Naive thymus-derived CD4-positive, alpha-beta T cell (primary cell): ENCODE measurements around the gene SP140L. TPM values are rescaled to one million over a fixed set of nuclear protein-coding genes. Genes with fewer than 3 reads are reported as not detected.

ENCODE experiments used
- ATAC-seq: fragments of 150-1000 bp; cut with Tn5 transposase; 2 replicates; pipeline ENCODE4 v1.10.0; 2021; ENCODE audit warnings: mild to moderate bottlenecking, moderate library complexity
- CTCF ChIA-PET: fragments of 350-600 bp; sonication (Branson Sonifier 250); formaldehyde crosslinking; loops from one replicate; lab custom pipeline; 2021; ENCODE audit warnings: antibody characterized with exemption; lab: Charles Lee
- POLR2A ChIA-PET: fragments of 350-600 bp; sonication (Branson Sonifier 250); formaldehyde crosslinking; loops from one replicate; lab custom pipeline; 2021; ENCODE audit warnings: antibody characterized with exemption, inconsistent platforms; lab: Charles Lee
- DNase-seq, 9 donors: peaks; one replicate each; pipeline versions ENCODE4 v3.0.0 to v3.0.0-alpha.2; 2020 to 2022; ENCODE audit warnings: mixed read lengths in 1 of 9
- H3K27ac ChIP-seq: one replicate; pipeline ENCODE4 v1.7.0; 2013; ENCODE audit warnings: mild to moderate bottlenecking, low read depth, low read length, moderate library complexity
- H3K27me3 ChIP-seq, 2 donors: one replicate each; pipeline ENCODE4 v1.7.0; 2013; ENCODE audit warnings: low read length in 2 of 2, mild to moderate bottlenecking in 2 of 2, moderate library complexity in 2 of 2; ENCODE audit not compliant: control insufficient read depth in 2 of 2, insufficient read depth in 2 of 2
- H3K36me3 ChIP-seq, 3 experiments: 1 replicate in 2 of 3; 2 replicates in 1 of 3; pipeline ENCODE4 v1.7.0; 2013; ENCODE audit warnings: low read length in 3 of 3, mild to moderate bottlenecking in 3 of 3, moderate library complexity in 1 of 3; ENCODE audit not compliant: insufficient read depth in 3 of 3, control insufficient read depth in 2 of 3
- H3K4me1 ChIP-seq, 2 donors: one replicate each; pipeline ENCODE4 v1.7.0; 2013; ENCODE audit warnings: low read length in 2 of 2, mild to moderate bottlenecking in 2 of 2, moderate library complexity in 1 of 2; ENCODE audit not compliant: control insufficient read depth in 2 of 2, insufficient read depth in 2 of 2
- H3K4me3 ChIP-seq: 2 replicates; pipeline ENCODE4 v1.7.0; 2013; ENCODE audit warnings: mild to moderate bottlenecking, low read length
- H3K9me3 ChIP-seq, 3 experiments: 1 replicate in 2 of 3; 2 replicates in 1 of 3; pipeline ENCODE4 v1.7.0; 2013; ENCODE audit warnings: low read length in 3 of 3; ENCODE audit not compliant: control insufficient read depth in 2 of 3
- H3K27ac Mint-ChIP-seq, 9 donors: one replicate each; pipeline ENCODE4 v1.8.0; 2020 to 2022; ENCODE audit warnings: mixed read lengths in 9 of 9, mild to moderate bottlenecking in 8 of 9, moderate library complexity in 5 of 9, inconsistent platforms in 2 of 9
- H3K27me3 Mint-ChIP-seq, 5 donors: one replicate each; pipeline ENCODE4 v1.8.0; 2021 to 2022; ENCODE audit warnings: mixed read lengths in 5 of 5, mild to moderate bottlenecking in 1 of 5
- H3K36me3 Mint-ChIP-seq, 5 donors: one replicate each; pipeline ENCODE4 v1.8.0; 2020 to 2022; ENCODE audit warnings: mixed read lengths in 5 of 5, mild to moderate bottlenecking in 3 of 5, inconsistent platforms in 1 of 5
- H3K4me1 Mint-ChIP-seq, 7 donors: one replicate each; pipeline ENCODE4 v1.8.0; 2020 to 2022; ENCODE audit warnings: mixed read lengths in 7 of 7, mild to moderate bottlenecking in 3 of 7, inconsistent platforms in 1 of 7
- H3K4me3 Mint-ChIP-seq, 10 donors: one replicate each; pipeline ENCODE4 v1.8.0; 2020 to 2022; ENCODE audit warnings: mild to moderate bottlenecking in 10 of 10, mixed read lengths in 10 of 10, moderate library complexity in 6 of 10, inconsistent platforms in 2 of 10
- H3K9me3 Mint-ChIP-seq, 11 donors: one replicate each; pipeline ENCODE4 v1.8.0; 2020 to 2022; ENCODE audit warnings: mixed read lengths in 11 of 11, mild to moderate bottlenecking in 4 of 11, inconsistent platforms in 1 of 11, moderate library complexity in 1 of 11
- intact Hi-C, 2 donors: fragments of 100-400 bp; cut with micrococcal nuclease; formaldehyde crosslinking; loops; one replicate each; pipeline ENCODE4 v1.15.1; 2023
- polyA plus RNA-seq, 2 donors: library from polyadenylated mRNA; unstranded; fragments of 300-500 nt; fragmentation: Illumina TruSeq; gene quantifications; one replicate each; pipeline ENCODE4 v1.2.3, GENCODE V29; 2021
- total RNA-seq, 6 experiments: library from RNA in 5 of 6; stranded (reverse) in 5 of 6; gene quantifications; 1 replicate in 5 of 6; 2 replicates in 1 of 6; pipeline ENCODE4 v1.2.3 and lab custom pipeline; 2021 to 2026

The SP140L gene
- total and polyA plus RNA-seq, 7 experiments from 2014 or later, result 34.1 to 121 (median 85.7) TPM

DNA sequence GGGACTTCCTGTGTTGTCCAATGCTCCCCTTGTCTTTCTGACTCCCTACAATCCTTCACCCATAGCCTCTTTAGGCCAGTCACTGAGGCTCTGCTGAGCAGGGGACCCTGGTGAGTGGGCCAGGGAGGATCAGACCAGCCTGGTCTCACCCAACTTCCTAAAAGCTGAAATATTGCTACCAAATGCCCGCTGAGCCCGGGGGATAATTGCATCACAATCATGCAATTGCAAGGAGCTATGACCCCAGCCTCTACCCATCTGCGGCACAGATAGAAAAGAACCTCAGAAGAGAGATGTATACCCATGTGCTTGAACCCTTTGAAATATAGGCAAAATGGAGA lies 85.3 kb downstream of the SP140L start:
- H3K4me3 Mint-ChIP-seq, result peak overlapping the region; percentile 94 to 100 (median 100)
- Histone ChIP-seq H3K4me1 (peaks cover 26 to 29% of the 10 kb centered on the region in 2 donors), H3K27me3 (no peaks in the 10 kb centered on the region), H3K36me3 (no peaks in the 10 kb centered on the region), H3K27ac (peak overlapping the region; percentile 85), H3K4me3 (peak overlapping the region; percentile 96), H3K9me3 (no peaks in the 10 kb centered on the region)
- peaks cover 30 to 90% (median 82%) of the 10 kb centered on the region in 7 donors for H3K4me1 Mint-ChIP-seq
- H3K27ac Mint-ChIP-seq, result peak overlapping the region; percentile 97 to 100 (median 99)
- DNase-seq (no peak), ATAC-seq (peak; percentile 3)
- ChIA-PET CTCF (interaction anchor here (0.5 to 1.1 kb wide), 2 partner anchors 198 to 385 kb away, joined by 3 read pairs; no protein-coding TSS in a partner anchor), POLR2A (interaction anchor here (0.7 to 1.3 kb wide), 2 partner anchors 10 to 186 kb away, joined by 3 to 4 read pairs; no protein-coding TSS in a partner anchor)
- H3K27me3 Mint-ChIP-seq, result no peaks in the 10 kb centered on the region
- no peaks in the 10 kb centered on the region for H3K9me3 Mint-ChIP-seq
- intact Hi-C loops, result loop anchor here (10.0 kb wide), 4 partner anchors 382 to 1292 kb away; partner anchors contain the start of genes FBXO36 (in 1 of the 2), PSMD1 (in 1 of the 2), PTMA (in 1 of the 2) and TRIP12 (in 1 of the 2)
- peaks cover 0 to 15% (median 0%) of the 10 kb centered on the region in 5 donors for H3K36me3 Mint-ChIP-seq

DNA sequence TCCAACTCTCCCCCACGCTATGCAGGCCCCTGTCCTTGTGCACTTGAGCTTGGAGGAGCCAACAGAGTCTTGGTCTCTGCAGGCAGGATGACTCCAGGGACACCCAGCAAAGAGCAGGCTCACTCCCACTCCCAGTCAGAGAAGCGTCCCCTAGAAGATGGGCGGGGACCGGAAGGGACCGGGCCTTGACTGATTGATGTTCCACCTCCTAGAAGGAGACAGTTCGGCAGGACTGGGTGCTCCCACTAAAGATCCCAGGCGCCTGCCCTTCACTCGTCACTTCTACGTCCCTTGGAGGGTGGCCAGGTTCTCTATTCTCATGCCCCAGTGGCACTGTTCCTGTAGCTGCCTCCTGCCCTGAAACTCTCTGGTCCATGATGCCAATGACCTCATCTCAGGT lies 85.9 kb downstream of the SP140L start:
- ChIA-PET POLR2A (interaction anchor here (0.7 to 1.3 kb wide), 2 partner anchors 9 to 186 kb away, joined by 3 to 4 read pairs; no protein-coding TSS in a partner anchor), CTCF (interaction anchor here (1.1 kb wide), 1 partner anchor 198 kb away, joined by 3 read pairs; no protein-coding TSS in a partner anchor)
- peak overlapping the region; percentile 96 for H3K4me3 ChIP-seq
- H3K9me3 ChIP-seq, result no peaks in the 10 kb centered on the region
- peak overlapping the region; percentile 94 to 100 (median 100) for H3K4me3 Mint-ChIP-seq
- intact Hi-C loops, result loop anchor here (10.0 kb wide), 4 partner anchors 382 to 1292 kb away; partner anchors contain the start of genes FBXO36 (in 1 of the 2), PSMD1 (in 1 of the 2), PTMA (in 1 of the 2) and TRIP12 (in 1 of the 2)
- H3K27me3 ChIP-seq, result no peaks in the 10 kb centered on the region
- ATAC-seq, result no peak
- peaks cover 0 to 14% (median 0%) of the 10 kb centered on the region in 5 donors for H3K36me3 Mint-ChIP-seq
- peak overlapping the region; percentile 97 to 100 (median 99) for H3K27ac Mint-ChIP-seq
- H3K27ac ChIP-seq, result peak overlapping the region; percentile 85
- H3K4me1 ChIP-seq, result peaks cover 26 to 29% of the 10 kb centered on the region in 2 donors
- peaks cover 31 to 90% (median 79%) of the 10 kb centered on the region in 7 donors for H3K4me1 Mint-ChIP-seq
- no peaks in the 10 kb centered on the region for H3K36me3 ChIP-seq
- H3K27me3 Mint-ChIP-seq, result no peaks in the 10 kb centered on the region
- DNase-seq, result no peak
- no peaks in the 10 kb centered on the region for H3K9me3 Mint-ChIP-seq

DNA sequence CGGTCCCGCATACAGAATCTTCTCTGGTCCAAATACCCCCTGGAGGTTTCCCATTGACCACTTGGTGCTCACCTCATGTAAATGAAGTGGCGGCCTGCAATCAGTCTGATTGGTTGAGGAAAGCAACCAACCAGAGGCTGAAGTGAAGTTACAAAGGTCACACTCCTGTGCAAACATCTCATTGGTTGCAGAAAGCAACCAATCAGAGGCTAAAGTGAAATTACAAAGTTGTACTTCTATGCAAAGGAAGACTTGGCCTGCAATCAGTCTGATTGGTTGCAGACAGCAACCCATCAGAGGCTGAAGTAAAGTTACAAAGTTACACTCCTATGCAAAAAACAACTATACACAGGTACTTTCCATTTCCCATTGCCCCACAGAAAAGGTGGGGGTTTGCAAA lies 86.5 kb downstream of the SP140L start:
- Histone ChIP-seq H3K27me3 (no peaks in the 10 kb centered on the region), H3K36me3 (no peaks in the 10 kb centered on the region), H3K4me3 (no peak overlapping the region), H3K27ac (peak overlapping the region; percentile 98), H3K9me3 (no peaks in the 10 kb centered on the region), H3K4me1 (peaks cover 26 to 29% of the 10 kb centered on the region in 2 donors)
- H3K36me3 Mint-ChIP-seq, result peaks cover 0 to 20% (median 4%) of the 10 kb centered on the region in 5 donors
- H3K9me3 Mint-ChIP-seq, result no peaks in the 10 kb centered on the region
- H3K4me3 Mint-ChIP-seq, result peak overlapping the region; percentile 62 to 100 (median 100)
- intact Hi-C loops, result loop anchor here (10.0 kb wide), 4 partner anchors 381 to 1291 kb away; partner anchors contain the start of genes FBXO36 (in 1 of the 2), PSMD1 (in 1 of the 2), PTMA (in 1 of the 2) and TRIP12 (in 1 of the 2)
- no peak for ATAC-seq
- peak in 1 of 9 donors; percentile 22 for DNase-seq
- POLR2A ChIA-PET, result interaction anchor here (4.2 kb wide), 1 partner anchor 86 kb away, joined by 14 read pairs; the partner anchor contains the start of gene SP140L
- peak overlapping the region; percentile 93 to 99 (median 99) for H3K27ac Mint-ChIP-seq
- H3K27me3 Mint-ChIP-seq, result no peaks in the 10 kb centered on the region
- peaks cover 33 to 90% (median 76%) of the 10 kb centered on the region in 7 donors for H3K4me1 Mint-ChIP-seq
- CTCF ChIA-PET, result no interaction called here

DNA sequence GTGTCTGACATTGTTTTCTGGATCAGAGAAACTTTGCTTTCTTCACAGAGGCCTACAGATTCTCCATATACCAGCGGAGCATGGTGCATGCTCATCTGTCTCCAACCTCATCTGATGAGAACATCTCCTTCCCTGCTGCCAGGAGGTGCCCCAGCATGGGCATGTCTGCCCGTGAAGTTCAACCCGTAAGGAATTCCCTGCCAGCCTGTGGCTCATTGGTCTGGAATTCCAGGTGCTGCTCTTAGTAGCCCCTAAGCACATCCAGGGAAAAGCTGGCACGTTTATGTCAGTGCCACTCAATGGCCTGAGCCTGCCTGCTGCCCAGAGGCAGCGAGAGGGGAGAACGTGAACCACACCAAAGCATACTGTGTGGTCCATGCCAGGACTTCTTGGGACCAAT lies 87.3 kb downstream of the SP140L start:
- Mint-ChIP-seq H3K27me3 (no peaks in the 10 kb centered on the region), H3K27ac (peak overlapping the region; percentile 93 to 100 (median 99)), H3K4me1 (peaks cover 41 to 90% (median 76%) of the 10 kb centered on the region in 7 donors), H3K36me3 (peaks cover 0 to 27% (median 12%) of the 10 kb centered on the region in 5 donors), H3K9me3 (no peaks in the 10 kb centered on the region), H3K4me3 (peak overlapping the region; percentile 78 to 100 (median 98))
- Histone ChIP-seq H3K27me3 (no peaks in the 10 kb centered on the region), H3K36me3 (no peaks in the 10 kb centered on the region), H3K9me3 (no peaks in the 10 kb centered on the region), H3K27ac (peak overlapping the region; percentile 98), H3K4me3 (no peak overlapping the region), H3K4me1 (peaks cover 33 to 34% of the 10 kb centered on the region in 2 donors)
- POLR2A ChIA-PET, result interaction anchor here (0.7 to 4.3 kb wide), 6 partner anchors 10 to 195 kb away, joined by 3 to 16 read pairs (median 8); partner anchors contain the start of genes SP110 and SP140L
- ATAC-seq, result no peak
- intact Hi-C loops, result loop anchor here (10.0 kb wide), 4 partner anchors 380 to 1290 kb away; partner anchors contain the start of genes FBXO36 (in 1 of the 2), PSMD1 (in 1 of the 2), PTMA (in 1 of the 2) and TRIP12 (in 1 of the 2)
- DNase-seq, result no peak
- CTCF ChIA-PET, result no interaction called here

DNA sequence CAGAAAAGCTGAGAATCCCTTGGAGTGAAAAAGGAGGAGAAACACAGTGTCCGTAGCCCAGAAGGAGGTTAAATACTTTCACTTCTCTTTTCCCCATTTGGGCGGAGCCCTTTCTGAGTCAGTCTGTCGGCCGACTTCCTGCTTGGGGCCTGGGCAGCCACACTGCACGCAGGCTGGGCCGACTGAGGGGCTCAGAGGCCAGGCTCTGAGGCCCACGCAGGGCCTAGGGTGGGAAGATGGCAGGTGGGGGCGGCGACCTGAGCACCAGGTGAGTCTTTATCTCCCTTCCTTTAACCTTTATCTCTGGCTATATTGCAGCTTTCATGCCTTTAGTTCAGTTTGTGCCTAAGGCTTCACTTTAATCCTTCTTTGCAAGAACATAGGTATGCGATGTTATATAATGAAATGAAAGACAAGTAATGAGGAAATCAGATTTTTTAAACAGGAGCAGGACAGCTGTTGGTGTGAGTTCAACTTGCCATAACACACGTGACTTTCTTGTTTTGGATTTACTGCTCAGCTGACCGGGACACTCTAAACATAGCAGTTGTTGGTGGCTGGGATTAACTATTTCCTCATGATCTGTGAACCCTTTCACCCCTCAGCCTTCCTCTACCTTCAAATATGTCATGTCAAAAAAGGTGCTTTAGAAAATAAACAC lies 89.2 kb downstream of the SP140L start, which contains the start of gene SP100:
Gene SP100, plus strand, starts transcription at position 141 of the 661 bp plus-strand sequence. Its CDS starts 96 bp downstream, at position 237.
- ATAC-seq, result peak; percentile 88
- peaks cover 6 to 39% (median 18%) of the 10 kb centered on the region in 5 donors for H3K36me3 Mint-ChIP-seq

More for the DNA sequence above, 89.2 kb downstream of the SP140L start, which contains the start of gene SP100:
- Mint-ChIP-seq H3K4me1 (peaks cover 47 to 90% (median 76%) of the 10 kb centered on the region in 7 donors), H3K27ac (peak within 1 kb of the TSS; percentile 93 to 100 (median 99)), H3K9me3 (no peaks in the 10 kb centered on the region), H3K27me3 (no peaks in the 10 kb centered on the region), H3K4me3 (peak within 1 kb of the TSS; percentile 91 to 100 (median 97))
- CTCF ChIA-PET, result interaction anchor here (0.6 kb wide), 1 partner anchor 199 kb away, joined by 3 read pairs; no protein-coding TSS in a partner anchor
- Histone ChIP-seq H3K9me3 (no peaks in the 10 kb centered on the region), H3K27ac (peak within 1 kb of the TSS; percentile 98), H3K36me3 (no peaks in the 10 kb centered on the region), H3K4me1 (peaks cover 41 to 51% of the 10 kb centered on the region in 2 donors), H3K4me3 (peak within 1 kb of the TSS; percentile 95), H3K27me3 (no peaks in the 10 kb centered on the region)
- intact Hi-C loops, result loop anchor here (1.0 to 10.0 kb wide), 17 partner anchors 8 to 1289 kb away; partner anchors contain the start of genes SP110 (in 2 of the 2), CAB39 (in 1 of the 2), FBXO36 (in 1 of the 2) and PSMD1 (in 1 of the 2)
- DNase-seq, result peak; percentile 48 to 83 (median 78)
- POLR2A ChIA-PET, result interaction anchor here (0.6 to 4.3 kb wide), 18 partner anchors 8 to 307 kb away, joined by 3 to 16 read pairs (median 4); partner anchors contain the start of genes SP110 and SP140L
